ENCODE measurements around the gene WSB1.
A peak's percentile ranks its signal among the peaks of the same experiment; 100 is the strongest.
"Not testable (repeated sequence)": the region's sequence is repeated elsewhere in the genome, so short reads cannot be mapped to it uniquely, and the experiment has no call there.

The WSB1 gene

DNA sequence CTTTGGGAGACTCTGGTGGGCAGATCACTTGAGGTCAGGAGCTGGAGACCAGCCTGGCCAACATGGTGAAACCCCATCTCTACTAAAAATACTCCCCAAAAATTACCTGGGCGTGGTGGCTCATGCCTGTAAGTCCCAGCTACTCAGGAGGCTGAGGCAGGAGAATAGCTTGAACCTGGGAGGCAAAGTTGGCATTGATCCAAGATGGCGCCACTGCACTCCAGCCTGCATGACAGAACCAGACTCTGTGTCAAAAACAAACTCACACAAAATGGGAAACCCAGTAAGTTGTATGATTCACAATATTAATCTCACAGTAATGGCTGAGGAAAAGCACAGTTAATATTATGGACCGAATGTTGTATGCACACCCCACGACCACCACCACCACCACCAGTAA, 24.3 kb downstream of the WSB1 start:
- DNase-seq, result peak; percentile 8

DNA sequence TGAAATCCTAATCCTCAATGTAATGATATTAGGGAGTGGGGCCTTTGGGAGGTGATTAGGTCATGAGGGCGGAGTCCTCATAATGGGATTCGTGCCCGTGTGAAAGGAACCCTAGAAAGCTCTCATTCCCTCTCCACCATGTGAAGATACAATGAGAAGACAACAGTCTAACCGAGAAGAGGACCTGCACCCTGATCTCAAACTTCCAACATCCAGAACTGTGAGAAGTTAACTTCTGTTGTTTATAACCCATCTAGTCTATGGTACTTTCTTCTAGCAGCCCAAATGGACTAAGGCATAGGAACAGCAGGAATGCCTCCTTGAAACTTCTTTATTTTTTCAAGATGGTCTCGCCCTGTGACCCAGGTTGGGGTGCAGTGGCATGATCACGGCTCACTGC, 24.7 kb downstream of the WSB1 start:
- no peak for DNase-seq

DNA sequence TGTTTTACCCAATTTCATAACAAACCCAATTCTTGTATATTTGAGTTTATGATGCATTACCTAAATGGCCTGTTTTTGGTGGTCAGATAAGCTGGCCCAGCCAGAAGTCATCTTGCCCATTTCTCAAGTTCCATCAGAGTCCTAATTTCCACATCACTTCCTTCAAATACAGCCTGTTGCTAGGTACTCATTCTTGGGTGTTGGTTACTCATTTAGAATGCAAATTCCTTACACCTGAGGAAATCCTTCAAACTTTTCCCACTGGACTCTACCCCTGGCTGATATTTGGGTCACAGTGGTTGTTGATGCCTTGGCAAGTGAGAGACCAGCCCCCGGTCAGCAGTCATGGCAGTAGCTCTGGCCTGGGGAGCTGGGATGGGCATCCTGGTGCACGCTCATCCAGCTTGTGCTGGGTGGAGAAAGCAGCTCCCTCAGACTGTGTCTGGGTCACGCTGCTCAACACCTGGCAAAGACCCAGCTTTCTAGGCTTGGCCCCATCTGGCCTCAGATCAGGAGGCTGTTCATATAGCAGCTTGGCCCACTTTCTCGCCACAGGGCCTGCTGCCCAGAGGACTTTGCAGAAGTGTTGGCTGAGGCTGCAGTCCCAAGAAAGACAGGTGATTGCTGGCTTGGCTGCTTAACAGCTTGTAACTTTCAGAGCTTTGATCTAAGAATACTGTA, 25.8 kb downstream of the WSB1 start:
- peak; percentile 74 for DNase-seq

DNA sequence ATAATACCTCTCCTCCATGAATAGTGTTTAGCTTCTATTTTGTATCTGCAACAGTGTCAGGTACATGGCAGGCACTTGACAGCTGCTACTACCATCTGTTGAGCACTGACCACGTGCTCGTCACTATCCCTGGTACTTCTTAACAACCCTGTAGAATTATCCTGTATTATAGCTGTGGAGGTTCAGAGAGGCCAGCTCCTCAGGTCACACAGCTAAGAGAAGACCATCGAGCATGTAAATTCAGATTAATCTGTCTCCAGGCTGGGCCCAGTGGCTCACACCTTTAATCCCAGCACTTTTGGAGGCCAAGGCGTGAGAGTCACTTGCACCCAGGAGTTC, 26.3 kb downstream of the WSB1 start:
- DNase-seq, result no peak

DNA sequence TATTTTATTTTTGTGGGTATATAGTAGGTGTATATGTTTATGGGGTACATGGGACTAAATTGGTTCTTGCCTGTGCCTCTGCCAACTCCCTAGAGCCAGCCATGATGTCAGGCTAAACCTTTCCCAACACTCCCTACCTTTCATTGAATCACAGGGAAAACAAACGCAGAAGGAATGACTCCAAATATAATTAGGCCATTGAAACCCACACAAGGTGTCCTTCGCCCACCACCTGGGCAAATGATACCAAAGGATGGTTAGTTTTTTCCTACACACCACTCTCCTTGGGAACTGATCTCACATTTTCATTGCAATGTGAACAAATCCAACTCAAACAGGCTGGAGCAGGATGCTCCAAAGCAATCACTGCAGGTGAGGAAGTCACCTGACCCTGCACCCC, 27.5 kb downstream of the WSB1 start:
- DNase-seq, result no peak

DNA sequence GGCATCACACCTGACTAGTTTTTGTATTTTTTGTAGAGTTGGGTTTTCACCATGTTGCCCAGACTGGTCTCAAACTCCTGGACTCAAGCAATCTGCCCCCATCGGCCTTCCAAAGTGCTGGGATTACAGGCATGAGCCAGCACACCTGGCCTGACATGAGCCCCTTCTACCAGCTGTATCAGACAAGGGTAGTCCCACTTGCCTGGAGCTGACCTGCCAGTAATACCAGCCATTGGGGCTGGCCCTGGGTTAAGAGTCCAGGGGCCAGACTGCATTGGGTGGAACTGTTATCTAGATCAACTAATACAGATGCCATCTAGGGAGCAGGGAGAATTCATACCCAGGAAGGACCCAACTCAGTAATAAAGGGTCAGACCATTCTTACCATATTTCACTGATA, 28.1 kb downstream of the WSB1 start:
- DNase-seq, result no peak

DNA sequence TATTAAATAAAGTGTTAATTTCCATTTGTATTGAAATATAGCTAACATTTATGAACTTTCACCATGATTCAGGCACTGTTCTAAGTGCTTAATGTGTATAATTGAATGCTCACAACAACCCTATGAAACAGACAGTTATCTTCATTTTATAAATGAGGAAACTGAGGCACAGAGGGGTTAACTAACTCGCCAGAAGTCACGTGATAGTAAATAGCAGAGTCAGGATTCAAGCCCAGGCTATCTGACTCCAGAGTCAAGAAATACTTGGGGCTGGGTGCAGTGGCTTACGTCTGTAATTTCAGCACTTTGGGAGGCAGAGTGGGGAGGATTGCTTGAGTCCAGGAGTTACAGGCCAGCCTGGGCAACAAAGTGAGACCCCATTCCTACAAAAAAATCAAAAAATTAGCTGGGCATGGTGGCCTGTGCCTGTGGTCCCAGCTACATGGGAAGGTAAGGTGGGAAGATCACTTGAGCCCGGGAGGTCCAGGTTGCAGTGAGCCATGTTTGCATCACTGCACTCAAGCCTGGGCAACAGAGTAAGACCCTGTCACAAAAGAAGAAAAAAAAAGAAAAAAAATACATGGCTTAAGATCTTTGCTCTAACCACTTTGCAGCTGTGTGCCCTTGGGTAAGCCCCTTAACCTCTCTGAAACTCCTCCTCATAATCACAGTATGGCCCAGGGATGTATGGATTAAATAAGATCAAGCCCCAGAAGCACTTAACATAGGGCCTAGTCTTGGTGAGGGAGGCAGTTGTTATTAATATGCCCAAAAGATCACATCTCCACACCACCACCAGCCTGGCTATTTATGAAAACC, 29.0 kb downstream of the WSB1 start:
- DNase-seq, result no peak

DNA sequence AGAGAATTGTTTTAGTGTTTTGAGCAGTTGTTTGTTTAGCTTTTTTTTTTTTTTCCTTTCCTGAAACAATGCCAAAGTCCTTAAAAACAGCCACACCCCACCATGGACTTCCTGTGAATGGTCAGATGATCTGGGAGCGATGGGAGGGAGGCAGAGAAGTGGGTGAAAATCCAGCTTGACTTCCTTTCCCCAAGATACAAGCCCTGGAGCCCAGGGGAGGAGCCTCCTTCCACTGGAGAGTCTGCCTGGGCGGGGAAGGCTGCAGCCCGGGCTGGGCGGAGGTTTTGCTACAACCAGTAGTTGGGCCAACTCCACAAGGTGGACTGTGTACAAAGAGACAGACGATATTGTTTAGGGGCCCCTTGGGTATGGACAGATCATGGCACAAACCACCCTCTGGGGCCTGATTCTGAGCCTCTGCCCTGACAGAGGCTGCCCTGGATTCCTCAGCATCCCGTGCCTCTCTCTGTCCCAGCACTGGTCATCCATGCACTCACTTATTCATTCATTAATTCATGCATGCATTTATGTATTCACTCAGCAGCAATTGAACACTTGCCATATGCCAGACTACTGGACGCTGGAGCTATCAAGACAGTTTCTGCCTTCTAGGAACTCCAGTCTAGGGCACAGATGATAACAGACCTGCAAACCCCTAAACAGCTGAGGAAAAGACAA, 29.8 kb downstream of the WSB1 start:
- peak; percentile 2 for DNase-seq

DNA sequence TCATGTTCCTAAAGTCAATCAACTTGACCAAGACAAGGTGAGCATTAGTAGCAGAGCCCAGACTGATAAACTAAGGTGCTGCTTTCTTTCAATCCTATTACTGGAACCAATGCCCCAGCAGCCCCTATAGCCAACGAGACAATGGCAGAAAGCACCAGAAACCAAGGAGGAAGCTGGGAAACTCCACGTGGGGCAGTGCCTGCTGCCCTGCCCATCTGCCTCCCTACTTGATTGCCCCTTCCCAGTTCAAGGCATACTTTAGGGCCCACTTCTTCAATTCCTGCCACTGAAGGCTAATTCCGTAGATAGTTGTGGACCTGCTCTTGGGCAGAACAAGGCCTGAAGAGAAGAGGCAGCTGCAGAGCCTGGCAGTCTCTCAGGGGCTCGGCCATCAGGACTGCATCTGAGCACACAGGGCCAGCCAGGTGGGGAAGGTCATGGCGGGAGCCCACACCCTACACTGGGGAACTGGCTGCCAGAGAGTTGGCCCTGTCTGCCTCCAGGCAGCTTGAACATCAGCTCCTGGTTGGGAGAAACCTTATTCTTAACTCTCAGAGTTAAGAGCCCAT, 30.9 kb downstream of the WSB1 start:
- DNase-seq, result no peak

DNA sequence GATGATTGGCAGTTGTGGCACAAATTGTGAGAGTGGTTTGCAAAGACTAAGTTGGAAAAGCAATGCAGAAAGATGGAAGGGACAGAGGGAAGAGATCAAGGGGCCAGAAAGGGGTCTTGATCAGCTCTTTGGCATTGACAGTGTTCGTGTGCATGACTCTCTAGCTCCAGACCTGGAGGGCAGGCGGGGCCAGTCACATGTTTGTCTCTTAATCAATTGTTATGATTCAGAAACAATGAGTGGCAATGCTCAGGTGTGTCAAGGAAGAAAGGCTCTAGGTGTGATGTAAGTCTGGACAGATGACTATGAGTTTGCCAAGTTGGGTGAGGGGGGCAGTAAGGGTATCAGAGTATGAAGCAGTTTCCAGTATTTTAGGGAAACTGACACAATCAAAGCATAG, 32.1 kb downstream of the WSB1 start:
- DNase-seq, result no peak

DNA sequence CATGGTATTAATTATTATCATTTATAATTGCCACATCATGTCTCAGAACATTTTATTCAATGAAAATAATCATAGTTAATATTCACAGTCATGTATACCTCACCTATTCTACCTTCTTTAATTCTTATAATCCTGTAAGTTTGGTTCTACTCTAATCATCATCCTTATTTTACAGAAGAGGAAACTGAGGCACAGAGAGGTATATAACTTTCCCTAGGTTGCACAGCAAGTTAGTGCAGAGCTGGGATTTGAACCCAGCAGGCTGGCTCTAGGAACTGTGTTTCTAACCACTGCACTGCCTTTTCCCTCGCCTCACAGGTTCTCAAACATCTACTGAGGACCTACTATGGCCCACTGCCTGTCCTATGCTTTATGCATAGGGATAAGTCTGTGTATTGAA, 32.7 kb downstream of the WSB1 start:
- no peak for DNase-seq

DNA sequence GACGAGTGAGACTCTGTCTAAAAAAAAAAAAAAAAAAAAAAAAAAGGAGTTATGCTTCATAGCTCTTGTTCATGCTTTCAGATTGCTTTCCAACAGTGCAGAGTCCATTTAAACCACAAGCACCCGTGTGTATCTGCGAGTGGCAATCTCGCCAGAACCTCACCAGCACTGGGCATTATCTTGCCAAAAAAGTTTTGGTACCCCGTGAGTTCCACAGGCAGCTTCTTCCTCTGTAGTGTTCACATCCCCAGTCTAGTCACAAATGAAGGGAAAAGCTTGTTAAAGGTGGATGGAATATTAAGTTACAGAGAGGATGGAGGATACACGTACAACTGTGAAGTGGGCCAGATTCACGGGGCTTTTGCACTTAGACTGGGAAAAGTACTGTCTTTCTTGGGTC, 33.5 kb downstream of the WSB1 start:
- no peak for DNase-seq

DNA sequence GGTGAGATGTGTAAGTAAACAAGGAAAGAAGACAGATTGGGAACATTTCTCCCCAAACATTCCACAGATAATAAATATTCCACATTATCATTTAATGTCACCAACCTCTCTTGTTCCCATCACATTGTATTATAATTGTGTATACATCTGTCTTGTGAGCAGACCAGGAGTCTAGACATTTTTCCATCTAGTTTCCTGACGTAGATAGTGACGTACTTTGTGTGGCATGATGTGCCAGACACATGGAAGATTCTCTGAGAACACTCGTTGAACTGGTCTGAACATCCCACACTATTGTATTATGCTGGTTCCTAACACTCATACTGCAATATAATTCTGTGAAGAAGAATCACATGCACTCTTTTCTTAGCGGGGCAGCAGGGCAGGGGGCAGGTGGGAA, 34.0 kb downstream of the WSB1 start:
- DNase-seq, result no peak

DNA sequence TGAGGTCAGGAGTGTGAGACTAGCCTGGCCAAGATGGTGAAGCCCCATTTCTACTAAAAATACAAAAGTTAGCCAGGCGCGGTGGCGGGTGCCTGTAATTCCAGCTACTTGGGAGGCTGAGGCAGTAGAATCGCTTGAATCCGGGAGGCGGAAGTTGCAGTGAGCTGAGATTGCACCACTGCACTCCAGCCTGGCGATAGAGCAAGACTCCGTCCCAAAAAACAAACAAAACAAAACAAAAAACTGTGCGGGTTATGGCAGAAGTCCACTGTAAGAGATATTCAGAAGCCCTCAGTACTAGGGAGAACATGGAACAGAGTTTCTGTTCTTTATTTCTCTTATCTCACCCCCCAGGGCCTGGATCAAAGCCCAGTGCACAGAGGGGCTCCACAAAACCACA, 34.8 kb downstream of the WSB1 start:
- DNase-seq, result not testable (repeated sequence)

DNA sequence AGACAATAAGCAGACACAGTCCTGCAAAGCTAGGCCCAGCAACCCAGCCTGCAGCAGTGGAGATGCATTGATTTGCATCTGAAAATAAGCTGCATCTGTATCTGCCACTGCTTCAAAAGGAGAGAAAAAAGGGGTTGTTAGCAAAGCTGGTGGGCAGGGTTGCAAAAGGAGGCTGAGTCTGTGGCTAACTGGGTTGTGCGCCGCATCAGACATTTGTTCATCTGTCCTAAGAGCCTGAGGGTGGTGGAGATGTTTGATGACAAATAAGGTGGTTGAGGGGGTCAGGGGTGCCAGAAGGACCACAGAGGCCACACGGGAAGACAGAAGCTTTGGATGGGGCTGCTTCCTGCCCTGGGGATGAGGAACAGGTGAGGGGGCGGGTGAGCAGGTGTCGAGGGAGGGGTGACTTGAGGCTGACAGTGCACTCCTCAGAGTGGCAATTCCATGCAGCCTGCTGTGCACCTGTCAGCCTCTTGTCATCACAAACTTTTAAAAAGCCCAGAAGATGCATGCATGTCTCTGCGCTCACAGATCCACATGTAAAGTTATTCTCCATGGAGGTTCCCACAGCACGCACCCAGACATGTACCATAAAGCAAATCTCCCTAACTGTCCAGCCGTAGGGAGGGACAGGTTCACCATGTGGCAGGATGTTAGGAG, 35.4 kb downstream of the WSB1 start:
- DNase-seq, result no peak

DNA sequence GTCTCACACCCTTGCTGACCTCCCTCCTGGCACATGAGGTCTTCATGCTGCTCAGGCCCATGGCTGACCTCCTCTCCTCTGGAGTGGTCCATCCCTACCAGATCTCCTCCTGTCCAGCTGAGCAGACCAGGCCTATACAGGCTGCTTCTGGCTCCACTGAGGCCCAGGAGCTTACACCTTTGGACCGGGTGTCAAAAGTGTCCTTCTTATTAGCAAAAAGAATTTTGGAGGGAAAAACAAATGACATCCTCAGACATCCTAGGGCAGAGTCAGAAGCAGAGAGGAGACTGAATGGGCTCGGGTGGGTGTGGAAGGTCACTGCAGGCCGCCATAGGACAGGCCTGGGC, 38.1 kb downstream of the WSB1 start:
- no peak for DNase-seq

DNA sequence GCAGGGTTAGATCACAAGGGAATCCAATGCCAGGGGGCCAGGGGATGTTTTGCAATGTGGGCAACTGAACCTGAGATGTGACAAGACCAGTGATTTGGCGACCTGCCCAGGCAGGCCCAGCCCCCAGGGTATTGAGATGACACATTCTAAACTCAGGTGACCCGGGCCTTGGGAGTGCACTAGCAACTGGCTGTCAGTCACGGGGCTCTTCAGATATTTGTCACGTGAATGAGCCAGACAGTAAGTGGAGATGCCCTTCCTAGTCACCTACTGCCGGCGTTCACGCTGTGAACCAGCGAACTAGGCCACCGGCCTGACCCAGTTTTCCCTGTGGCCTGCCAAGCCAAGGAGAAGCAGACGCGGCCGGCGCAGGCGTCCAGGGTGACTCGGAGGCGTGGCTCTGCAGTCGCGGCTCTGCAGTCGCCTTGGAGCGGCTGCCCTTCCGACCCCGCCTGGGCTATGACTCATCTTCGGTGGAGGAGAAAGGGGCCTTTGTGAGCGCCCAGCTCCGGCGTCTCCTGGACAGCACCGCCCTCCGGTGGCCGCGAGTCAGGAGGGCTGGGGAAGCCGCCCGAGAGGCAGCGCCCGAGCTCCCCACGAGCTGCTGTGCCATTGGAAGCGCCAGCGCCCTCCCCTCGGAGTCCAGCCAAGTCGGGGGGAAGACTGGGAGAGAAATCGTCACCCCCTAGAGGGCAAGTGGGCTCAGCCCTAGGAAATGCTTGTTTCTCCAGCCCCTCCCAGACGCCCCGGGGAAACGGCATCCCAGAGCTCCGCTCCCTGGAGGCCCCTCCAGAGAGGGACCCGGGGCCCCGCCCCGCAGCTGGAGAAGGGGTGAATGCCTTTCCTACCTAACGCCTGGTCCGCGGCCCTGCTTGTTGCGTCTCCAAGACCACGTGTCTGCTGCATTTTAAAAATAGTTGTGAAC, 38.8 kb downstream of the WSB1 start:
- peak; percentile 95 for DNase-seq

DNA sequence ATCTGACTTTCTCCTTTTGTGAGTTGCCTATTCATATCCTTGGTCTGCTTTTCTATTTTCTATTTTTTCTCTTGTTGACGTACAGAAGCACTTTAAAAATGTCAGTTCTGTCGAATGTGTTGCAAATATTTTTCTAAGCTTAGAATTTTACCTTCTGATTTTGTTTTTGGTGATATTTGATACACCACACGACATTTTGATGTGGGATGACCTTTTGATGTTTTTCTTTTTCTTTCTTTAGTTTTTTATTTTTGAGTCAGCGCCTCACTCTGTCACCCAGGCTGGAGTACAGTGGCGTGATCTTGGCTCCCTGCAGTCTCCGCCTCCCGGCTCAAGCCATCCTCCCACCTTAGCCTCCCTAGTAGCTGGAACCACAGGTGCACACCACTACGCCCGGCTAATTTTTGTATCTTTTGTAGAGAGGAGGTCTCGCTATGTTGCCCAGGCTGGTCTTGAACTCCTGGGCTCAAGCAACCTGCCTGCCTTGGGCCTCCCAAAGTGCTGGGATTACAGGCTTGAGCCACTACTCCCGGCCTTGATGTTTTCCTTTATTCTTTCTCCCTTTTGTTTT, 39.6 kb downstream of the WSB1 start:
- DNase-seq, result no peak

DNA sequence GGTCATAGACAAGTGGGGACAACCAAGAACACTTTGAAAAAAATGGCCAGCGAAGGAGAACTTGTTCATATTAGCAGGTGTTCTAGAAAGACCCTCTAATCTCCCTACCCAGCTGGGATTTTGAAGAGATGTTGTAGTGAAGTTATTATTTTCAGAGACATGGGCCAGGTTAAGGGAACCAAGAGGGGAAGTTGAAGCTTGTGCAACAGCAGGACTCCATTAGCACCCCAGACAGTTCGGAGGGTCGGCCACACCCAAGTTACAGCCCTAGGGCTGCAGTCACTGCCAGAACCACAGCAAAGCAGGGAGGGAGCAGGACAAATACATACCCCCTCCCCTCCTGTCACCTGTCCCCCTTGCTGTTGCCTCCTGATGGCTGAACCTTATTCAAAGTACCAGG, 42.3 kb downstream of the WSB1 start:
- no peak for DNase-seq

DNA sequence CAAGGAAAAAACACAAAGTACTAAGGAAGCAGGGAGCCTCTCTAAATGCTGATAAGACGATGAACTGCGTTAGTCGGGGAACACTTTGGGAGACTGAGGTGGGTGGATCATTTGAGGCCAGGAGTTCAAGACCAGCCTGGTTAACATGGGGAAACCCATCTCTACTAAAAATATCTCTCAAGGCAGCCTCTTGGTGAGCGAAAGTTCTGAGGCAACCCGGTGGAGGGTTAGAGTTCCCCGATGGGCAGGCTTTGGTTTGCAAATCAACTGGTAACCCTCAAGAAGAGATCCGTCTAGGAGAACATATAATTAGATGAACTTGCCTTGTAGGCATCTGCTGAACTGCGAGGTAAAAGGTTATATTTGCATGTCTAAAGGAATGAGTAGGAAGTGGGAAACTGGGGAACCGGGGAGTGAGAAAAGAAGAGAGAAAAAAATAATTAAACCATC, 44.6 kb downstream of the WSB1 start:
- no peak for DNase-seq

DNA sequence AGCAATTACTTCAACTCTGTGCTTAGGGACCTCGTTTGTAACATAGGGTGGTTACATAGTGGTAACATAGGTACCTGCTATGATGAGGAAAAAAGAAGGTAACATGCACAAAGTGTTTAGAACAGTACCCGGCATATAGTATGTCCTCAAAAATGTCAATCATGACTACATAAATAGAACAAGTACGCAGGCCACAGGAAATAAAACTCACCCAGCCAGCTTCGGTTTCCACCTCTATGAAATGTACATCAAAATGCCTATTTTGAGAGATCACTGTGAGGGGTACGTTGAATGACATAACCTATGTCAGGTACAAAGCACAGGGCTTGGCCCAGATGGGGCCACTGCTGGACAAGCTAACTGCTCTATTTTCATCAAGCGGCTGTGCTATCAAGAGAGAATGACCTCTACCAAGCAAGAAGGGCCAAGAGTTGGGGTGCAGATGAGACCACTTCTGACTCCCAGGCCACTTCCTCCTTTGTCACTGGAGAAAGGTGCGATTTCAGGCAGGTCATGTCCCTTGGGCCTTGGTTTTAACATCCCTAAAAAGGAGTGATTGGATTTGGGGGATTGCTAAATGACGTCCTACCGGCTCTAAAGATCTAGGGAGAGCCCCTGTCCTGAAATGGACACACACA, 45.4 kb downstream of the WSB1 start:
- DNase-seq, result no peak

Measured in DMS79 treated with DMSO at 0.1 percent for 48 hours (cell line).